SK-N-SH (cell line): ENCODE data around the gene DVL1. TPM values are rescaled to one million over a fixed set of nuclear protein-coding genes. Genes with fewer than 3 reads are reported as not detected.

Source experiments
- CTCF ChIA-PET: fragments of 300-600, 350-600 bp; formaldehyde crosslinking; extraction: SDS; loops from one replicate; lab custom pipeline; 2021; lab: Yijun Ruan, JAX
- POLR2A ChIA-PET: fragments of 350-600 bp; sonication (Branson Sonifier 250); formaldehyde crosslinking; extraction: SDS; loops from one replicate; lab custom pipeline; 2020; ENCODE audit warnings: antibody characterized with exemption, inconsistent platforms; lab: Yijun Ruan, JAX
- DNase-seq: peaks from one replicate; pipeline ENCODE4 v3.0.0; 2012
- H2AFZ ChIP-seq: fragments of 200-600 bp; sonication (generic); 2 replicates; pipeline ENCODE4 v1.8.1; 2016; ENCODE audit warnings: antibody characterized with exemption, mild to moderate bottlenecking, low read depth
- H3F3A ChIP-seq: fragments of 200-600 bp; sonication (generic); replicated peaks from 2 replicates; pipeline ENCODE3; 2016; ENCODE audit warnings: antibody characterized with exemption, mild to moderate bottlenecking; ENCODE audit not compliant: insufficient read depth
- H3K27ac ChIP-seq, 2 experiments: fragments of 200-500 bp in 1 of 2; fragments of 200-600 bp in 1 of 2; sonication (Bioruptor generic) in 1 of 2; sonication (generic), shearing (Covaris generic) in 1 of 2; 2 replicates each; pipeline versions ENCODE4 v1.5.1 to v1.6.1; 2014 to 2016; ENCODE audit warnings: low read depth in 2 of 2, inconsistent platforms in 1 of 2, low read length in 1 of 2, mild to moderate bottlenecking in 1 of 2, mixed read lengths in 1 of 2
- H3K27me3 ChIP-seq: fragments of 200-600 bp; sonication (generic), shearing (Covaris generic); 2 replicates; pipeline ENCODE4 v1.6.1; 2016; ENCODE audit warnings: mixed run types; ENCODE audit not compliant: insufficient read depth
- H3K36me3 ChIP-seq, 2 experiments: fragments of 200-500 bp in 1 of 2; fragments of 200-600 bp in 1 of 2; sonication (Bioruptor generic) in 1 of 2; sonication (generic) in 1 of 2; replicated peaks in 1 of 2; 2 replicates each; pipeline versions ENCODE3 to v1.5.1; 2014 to 2016; ENCODE audit warnings: low read length in 1 of 2, mild to moderate bottlenecking in 1 of 2; ENCODE audit not compliant: insufficient read depth in 2 of 2, control insufficient read depth in 1 of 2
- H3K4me1 ChIP-seq, 2 experiments: fragments of 200-500 bp in 1 of 2; fragments of 200-600 bp in 1 of 2; sonication (Bioruptor generic) in 1 of 2; sonication (generic), shearing (Covaris generic) in 1 of 2; 2 replicates each; pipeline versions ENCODE4 v1.5.1 to v1.6.1; 2014 to 2016; ENCODE audit warnings: low read depth in 1 of 2, low read length in 1 of 2, mixed run types in 1 of 2; ENCODE audit not compliant: insufficient read depth in 2 of 2, control insufficient read depth in 1 of 2
- H3K4me2 ChIP-seq: fragments of 200-600 bp; sonication (generic), shearing (Covaris generic); 2 replicates; pipeline ENCODE4 v1.6.1; 2017; ENCODE audit warnings: mixed run types
- H3K4me3 ChIP-seq, 2 experiments: fragments of 200-500 bp in 1 of 2; fragments of 200-600 bp in 1 of 2; sonication (Bioruptor generic) in 1 of 2; sonication (generic), shearing (Covaris generic) in 1 of 2; 2 replicates each; pipeline versions ENCODE4 v1.5.1 to v1.8.1; 2014 to 2016; ENCODE audit warnings: low read depth in 2 of 2, inconsistent platforms in 1 of 2, low read length in 1 of 2, mild to moderate bottlenecking in 1 of 2, mixed read lengths in 1 of 2, moderate library complexity in 1 of 2
- H3K79me2 ChIP-seq: fragments of 200-600 bp; sonication (generic); 2 replicates; pipeline ENCODE4 v1.8.1; 2017; ENCODE audit warnings: mild to moderate bottlenecking; ENCODE audit not compliant: insufficient read depth
- H3K9ac ChIP-seq: fragments of 200-600 bp; sonication (generic); 2 replicates; pipeline ENCODE4 v1.6.1; 2017; ENCODE audit warnings: mixed run types
- H3K9me2 ChIP-seq: fragments of 200-600 bp; sonication (generic); 2 replicates; pipeline ENCODE4 v1.6.1; 2017; ENCODE audit warnings: mixed run types
- H3K9me3 ChIP-seq: fragments of 200-600 bp; sonication (generic); 2 replicates; pipeline ENCODE4 v1.6.1; 2017; ENCODE audit warnings: mixed run types, mild to moderate bottlenecking, moderate library complexity
- H4K20me1 ChIP-seq: fragments of 200-600 bp; sonication (generic); 2 replicates; pipeline ENCODE4 v1.6.1; 2017; ENCODE audit warnings: mild to moderate bottlenecking, mixed run types; ENCODE audit not compliant: insufficient read depth
- CHD2 ChIP-seq: fragments of 150-350 bp; IDR thresholded peaks from 2 replicates; pipeline ENCODE4 v1.6.1; 2018; ENCODE audit warnings: low read length; ENCODE audit not compliant: partially characterized antibody
- EP300 ChIP-seq, 2 experiments: IDR thresholded peaks; 2 replicates each; pipeline versions ENCODE4 v1.4.0 to v1.6.1; 2012; ENCODE audit warnings: borderline replicate concordance in 1 of 2, low read depth in 1 of 2, low read length in 1 of 2
- EZH2phosphoT487 ChIP-seq: fragments of 200-600 bp; sonication (generic); IDR thresholded peaks from 2 replicates; pipeline ENCODE4 v1.6.1; 2017; ENCODE audit warnings: low read depth, mixed run types, mild to moderate bottlenecking, antibody characterized with exemption, moderate library complexity, borderline replicate concordance
- FOSL2 ChIP-seq: IDR thresholded peaks from 2 replicates; pipeline ENCODE4 v1.4.0; 2012; ENCODE audit warnings: low read depth, mild to moderate bottlenecking, moderate library complexity, borderline replicate concordance
- FOXM1 ChIP-seq: IDR thresholded peaks from 2 replicates; pipeline ENCODE4 v1.4.0; 2012; ENCODE audit warnings: low read depth, mild to moderate bottlenecking
- IRF3 ChIP-seq: fragments of 150-350 bp; IDR thresholded peaks from 2 replicates; pipeline ENCODE4 v1.6.1; 2016; ENCODE audit warnings: mild to moderate bottlenecking, low read depth, low read length
- JUND ChIP-seq: IDR thresholded peaks from 2 replicates; pipeline ENCODE4 v1.4.0; 2012
- MAX ChIP-seq: IDR thresholded peaks from 2 replicates; pipeline ENCODE4 v1.4.0; 2012; ENCODE audit warnings: low read depth
- NRF1 ChIP-seq: IDR thresholded peaks from 2 replicates; pipeline ENCODE4 v1.6.1; 2012; ENCODE audit warnings: low read depth, mild to moderate bottlenecking, low read length
- RXRA ChIP-seq: IDR thresholded peaks from 2 replicates; pipeline ENCODE4 v1.4.0; 2012; ENCODE audit warnings: low read depth, mild to moderate bottlenecking, borderline replicate concordance
- ZBTB33 ChIP-seq: IDR thresholded peaks from 2 replicates; pipeline ENCODE4 v1.4.0; 2012; ENCODE audit warnings: low read depth, borderline replicate concordance
- WGBS: methylation state at CpG from one replicate; pipeline ENCODE4 v1.1.6; 2017; ENCODE audit warnings: low lambda C conversion rate; 5-methylcytosine and 5-hydroxymethylcytosine counted together
- polyA plus RNA-seq, 3 experiments: library from polyadenylated mRNA; depleted of rRNA; stranded (reverse); fragments of >200 nt; gene quantifications; 2 replicates each; pipeline ENCODE4 v1.2.3, GENCODE V29; 2012
- TF ChIP-seq, protein P1 (sequence below): fragments of 150-350 bp; IDR thresholded peaks from 2 replicates; pipeline ENCODE4 v1.6.1; 2017; ENCODE audit warnings: antibody characterized with exemption, low read length, low read depth, borderline replicate concordance
- TF ChIP-seq, protein P2 (sequence below): fragments of 200-600 bp; sonication (generic); IDR thresholded peaks from 2 replicates; pipeline ENCODE4 v1.6.1; 2017; ENCODE audit warnings: antibody characterized with exemption, mild to moderate bottlenecking, moderate library complexity

The DVL1 gene
- polyA plus RNA-seq, 1 of the 3 experiments (the other 2 are of a cell fraction), result 32.0 TPM

GRCh38 chr1:1319646-1319941 is 29.6 kb downstream of the DVL1 start:
- Histone ChIP-seq H3K4me1 (peaks cover 4 to 13% of the 10 kb centered on the region in 2 experiments; a peak in 2 of 4 replicates), H3K9ac (no peak overlapping the region), H3K36me3 (peaks cover 12 to 38% of the 10 kb centered on the region in 2 experiments), H3F3A (peaks cover 14% of the 10 kb centered on the region), H3K4me3 (no peak overlapping the region), H3K79me2 (peaks cover 81% of the 10 kb centered on the region)
- no peak for DNase-seq
- TF ChIP-seq MAX, result no peak
- TF ChIP-seq EZH2phosphoT487, result no peak
- TF ChIP-seq, protein P1, sequence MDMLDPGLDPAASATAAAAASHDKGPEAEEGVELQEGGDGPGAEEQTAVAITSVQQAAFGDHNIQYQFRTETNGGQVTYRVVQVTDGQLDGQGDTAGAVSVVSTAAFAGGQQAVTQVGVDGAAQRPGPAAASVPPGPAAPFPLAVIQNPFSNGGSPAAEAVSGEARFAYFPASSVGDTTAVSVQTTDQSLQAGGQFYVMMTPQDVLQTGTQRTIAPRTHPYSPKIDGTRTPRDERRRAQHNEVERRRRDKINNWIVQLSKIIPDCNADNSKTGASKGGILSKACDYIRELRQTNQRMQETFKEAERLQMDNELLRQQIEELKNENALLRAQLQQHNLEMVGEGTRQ, result no peak
- TF ChIP-seq, protein P2, sequence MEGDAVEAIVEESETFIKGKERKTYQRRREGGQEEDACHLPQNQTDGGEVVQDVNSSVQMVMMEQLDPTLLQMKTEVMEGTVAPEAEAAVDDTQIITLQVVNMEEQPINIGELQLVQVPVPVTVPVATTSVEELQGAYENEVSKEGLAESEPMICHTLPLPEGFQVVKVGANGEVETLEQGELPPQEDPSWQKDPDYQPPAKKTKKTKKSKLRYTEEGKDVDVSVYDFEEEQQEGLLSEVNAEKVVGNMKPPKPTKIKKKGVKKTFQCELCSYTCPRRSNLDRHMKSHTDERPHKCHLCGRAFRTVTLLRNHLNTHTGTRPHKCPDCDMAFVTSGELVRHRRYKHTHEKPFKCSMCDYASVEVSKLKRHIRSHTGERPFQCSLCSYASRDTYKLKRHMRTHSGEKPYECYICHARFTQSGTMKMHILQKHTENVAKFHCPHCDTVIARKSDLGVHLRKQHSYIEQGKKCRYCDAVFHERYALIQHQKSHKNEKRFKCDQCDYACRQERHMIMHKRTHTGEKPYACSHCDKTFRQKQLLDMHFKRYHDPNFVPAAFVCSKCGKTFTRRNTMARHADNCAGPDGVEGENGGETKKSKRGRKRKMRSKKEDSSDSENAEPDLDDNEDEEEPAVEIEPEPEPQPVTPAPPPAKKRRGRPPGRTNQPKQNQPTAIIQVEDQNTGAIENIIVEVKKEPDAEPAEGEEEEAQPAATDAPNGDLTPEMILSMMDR, result no peak
- no peak for TF ChIP-seq NRF1
- TF ChIP-seq, all 33 proteins: peak for 0
- H3K9me3 ChIP-seq, result no peaks in the 10 kb centered on the region
- H3K4me2 ChIP-seq, result no peak overlapping the region
- POLR2A ChIA-PET, result no interaction called here
- H3K9me2 ChIP-seq, result no peaks in the 10 kb centered on the region
- H3K27ac ChIP-seq, result no peak overlapping the region
- WGBS, result 96% methylated on average over 12 of the region's 13 CpGs
- CTCF ChIA-PET, result interaction anchor here (1.3 to 1.8 kb wide), 2 partner anchors 8 to 28 kb away, joined by 3 to 5 read pairs; no protein-coding TSS in a partner anchor
- H4K20me1 ChIP-seq, result peaks cover 55% of the 10 kb centered on the region
- H3K27me3 ChIP-seq, result no peaks in the 10 kb centered on the region
- H2AFZ ChIP-seq, result no peak overlapping the region

GRCh38 chr1:1318777-1319645 is 30.2 kb downstream of the DVL1 start:
- CTCF ChIA-PET, result interaction anchor here (1.0 to 1.3 kb wide), 2 partner anchors 7 to 9 kb away, joined by 3 read pairs; no protein-coding TSS in a partner anchor
- POLR2A ChIA-PET, result no interaction called here
- H3K9ac ChIP-seq, result peak overlapping the region; percentile 10; the same call in 1 of the 2 replicates

More at GRCh38 chr1:1318777-1319645, 30.2 kb downstream of the DVL1 start:
- H3K4me2 ChIP-seq, result peak overlapping the region; percentile 44; the same call in 1 of the 2 replicates
- H3K27ac ChIP-seq, result peak overlapping the region in 1 of 2 experiments; percentile 86; a peak in 2 of 4 replicates
- H3K4me3 ChIP-seq, result no peak overlapping the region
- no peak for DNase-seq
- H3K36me3 ChIP-seq, result peaks cover 12 to 44% of the 10 kb centered on the region in 2 experiments
- TF ChIP-seq IRF3, result no peak
- no peak for TF ChIP-seq FOSL2
- no peak for TF ChIP-seq EZH2phosphoT487
- TF ChIP-seq JUND, result no peak
- no peak for TF ChIP-seq CHD2
- TF ChIP-seq FOXM1, result no peak
- TF ChIP-seq EP300 (IDR thresholded peaks at IDR 0.05; ENCODE audit: borderline replicate concordance in 1 of 2, low read depth in 1 of 2, low read length in 1 of 2), result no peak
- TF ChIP-seq RXRA, result no peak
- TF ChIP-seq ZBTB33, result no peak
- TF ChIP-seq, protein P2, result no peak
- H3K79me2 ChIP-seq, result peaks cover 77% of the 10 kb centered on the region
- H3K27me3 ChIP-seq, result no peaks in the 10 kb centered on the region
- WGBS, result 89% methylated on average over 20 of the region's 36 CpGs
- H3K9me3 ChIP-seq, result no peaks in the 10 kb centered on the region
- peaks cover 14% of the 10 kb centered on the region for H3F3A ChIP-seq
- no peaks in the 10 kb centered on the region for H3K9me2 ChIP-seq
- H2AFZ ChIP-seq, result no peak overlapping the region
- peaks cover 55% of the 10 kb centered on the region for H4K20me1 ChIP-seq
- peaks cover 4 to 13% of the 10 kb centered on the region in 2 experiments; a peak in 2 of 4 replicates for H3K4me1 ChIP-seq
